Measurements from ENCODE around the gene SMIM41.
"Not testable (repeated sequence)": the region's sequence is repeated elsewhere in the genome, so short reads cannot be mapped to it uniquely, and the experiment has no call there.

The SMIM41 gene

GRCh38 chr12:52087961-52088820 lies 8.7 kb downstream of the SMIM41 start:
- no peak for DNase-seq

GRCh38 chr12:52089491-52089890 lies 10.0 kb downstream of the SMIM41 start:
- DNase-seq, result no peak

GRCh38 chr12:52090291-52090690 lies 10.8 kb downstream of the SMIM41 start:
- no peak for DNase-seq

- no peak for DNase-seq
These were observed 11.6 kb downstream of the SMIM41 start for GRCh38 chr12:52091061-52091460.

GRCh38 chr12:52091869-52092268 lies 12.4 kb downstream of the SMIM41 start:
- no peak for DNase-seq

GRCh38 chr12:52093346-52093745 lies 13.8 kb downstream of the SMIM41 start:
- DNase-seq, result no peak

GRCh38 chr12:52096332-52097044 lies 17.0 kb downstream of the SMIM41 start:
- DNase-seq, result no peak

GRCh38 chr12:52097045-52097666 lies 17.7 kb downstream of the SMIM41 start:
- no peak for DNase-seq

- DNase-seq, result not testable (repeated sequence)
These were observed 25.1 kb downstream of the SMIM41 start for GRCh38 chr12:52104431-52105089.

- DNase-seq, result not testable (repeated sequence)
These were observed 37.0 kb downstream of the SMIM41 start for GRCh38 chr12:52116222-52117125.

- DNase-seq, result not testable (repeated sequence)
These were observed 38.4 kb downstream of the SMIM41 start for GRCh38 chr12:52117806-52118475.

- DNase-seq, result peak; percentile 62
These were observed 40.1 kb downstream of the SMIM41 start for GRCh38 chr12:52119398-52120254.

- no peak for DNase-seq
These were observed 41.7 kb downstream of the SMIM41 start for GRCh38 chr12:52120951-52121823.

GRCh38 chr12:52121824-52122539 lies 42.5 kb downstream of the SMIM41 start:
- DNase-seq, result peak; percentile 75

GRCh38 chr12:52122540-52122871 lies 43.0 kb downstream of the SMIM41 start:
- no peak for DNase-seq

- DNase-seq, result no peak
These were observed 43.4 kb downstream of the SMIM41 start for GRCh38 chr12:52122904-52123303.

GRCh38 chr12:52123487-52124186 lies 44.1 kb downstream of the SMIM41 start:
- no peak for DNase-seq

GRCh38 chr12:52125476-52125900 lies 46.0 kb downstream of the SMIM41 start:
- DNase-seq, result no peak
